ENCODE results near the gene PARD3B. TPM values are rescaled to one million over a fixed set of nuclear protein-coding genes. Genes with fewer than 3 reads are reported as not detected.

PARD3B gene
- total RNA-seq, 1 donor from 2014 or later, result 6.5 TPM

DNA sequence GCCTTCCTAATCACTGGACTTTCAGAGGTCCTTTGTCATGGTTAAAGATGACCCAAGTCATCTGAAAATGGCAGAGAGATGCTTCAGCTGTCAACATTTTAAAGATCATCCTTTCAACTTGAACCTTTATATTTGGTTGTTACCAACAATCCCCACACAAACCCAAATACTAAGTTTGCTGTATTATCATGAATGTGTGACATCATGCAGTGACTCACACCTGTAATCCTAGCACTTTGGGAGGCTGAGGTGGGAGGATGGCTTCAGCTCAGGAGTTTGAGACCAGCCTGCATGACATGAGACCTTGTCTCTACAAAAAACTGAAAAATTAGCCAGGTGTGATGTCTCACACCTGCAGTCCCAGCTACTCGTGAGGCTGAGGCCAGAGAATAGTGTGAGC is 1081.8 kb downstream of the PARD3B start:
- Histone ChIP-seq H3K36me3 (ENCODE audit: control insufficient read depth, insufficient read depth, low read length) (no peaks in the 10 kb centered on the region), H3K27me3 (ENCODE audit: control insufficient read depth, insufficient read depth, low read length) (no peaks in the 10 kb centered on the region), H3K4me3 (ENCODE audit: low read depth, low read length) (no peak overlapping the region)
- TF ChIP-seq, protein P1, sequence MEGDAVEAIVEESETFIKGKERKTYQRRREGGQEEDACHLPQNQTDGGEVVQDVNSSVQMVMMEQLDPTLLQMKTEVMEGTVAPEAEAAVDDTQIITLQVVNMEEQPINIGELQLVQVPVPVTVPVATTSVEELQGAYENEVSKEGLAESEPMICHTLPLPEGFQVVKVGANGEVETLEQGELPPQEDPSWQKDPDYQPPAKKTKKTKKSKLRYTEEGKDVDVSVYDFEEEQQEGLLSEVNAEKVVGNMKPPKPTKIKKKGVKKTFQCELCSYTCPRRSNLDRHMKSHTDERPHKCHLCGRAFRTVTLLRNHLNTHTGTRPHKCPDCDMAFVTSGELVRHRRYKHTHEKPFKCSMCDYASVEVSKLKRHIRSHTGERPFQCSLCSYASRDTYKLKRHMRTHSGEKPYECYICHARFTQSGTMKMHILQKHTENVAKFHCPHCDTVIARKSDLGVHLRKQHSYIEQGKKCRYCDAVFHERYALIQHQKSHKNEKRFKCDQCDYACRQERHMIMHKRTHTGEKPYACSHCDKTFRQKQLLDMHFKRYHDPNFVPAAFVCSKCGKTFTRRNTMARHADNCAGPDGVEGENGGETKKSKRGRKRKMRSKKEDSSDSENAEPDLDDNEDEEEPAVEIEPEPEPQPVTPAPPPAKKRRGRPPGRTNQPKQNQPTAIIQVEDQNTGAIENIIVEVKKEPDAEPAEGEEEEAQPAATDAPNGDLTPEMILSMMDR (IDR thresholded peaks at IDR 0.05; ENCODE audit: insufficient read depth, low read length, poor library complexity, severe bottlenecking), result no peak
- DNase-seq (ENCODE audit: low read depth), result no peak

DNA sequence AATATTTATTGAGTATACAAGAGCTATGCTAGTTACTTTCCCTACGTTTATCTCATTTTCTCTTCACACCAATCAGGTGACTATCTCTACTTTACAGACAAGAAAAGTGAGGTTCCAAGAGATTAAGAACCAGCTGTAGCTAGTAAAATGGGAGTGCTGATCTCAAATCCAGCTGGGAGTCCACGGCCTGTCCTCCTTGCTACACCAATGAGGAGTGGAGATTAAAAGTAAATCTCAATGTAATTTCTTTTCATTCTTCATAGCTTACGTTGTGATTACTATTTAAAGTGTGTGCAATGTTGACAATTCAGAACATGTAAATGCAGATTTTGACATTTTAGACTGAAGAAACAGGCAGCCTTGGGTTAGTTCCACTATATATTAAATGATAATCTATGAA is 1083.1 kb downstream of the PARD3B start:
- TF ChIP-seq, protein P1 (IDR thresholded peaks at IDR 0.05; ENCODE audit: insufficient read depth, low read length, poor library complexity, severe bottlenecking), result no peak
- Histone ChIP-seq H3K4me3 (ENCODE audit: low read depth, low read length) (no peak overlapping the region), H3K36me3 (ENCODE audit: control insufficient read depth, insufficient read depth, low read length) (no peaks in the 10 kb centered on the region), H3K27me3 (ENCODE audit: control insufficient read depth, insufficient read depth, low read length) (no peaks in the 10 kb centered on the region)
- DNase-seq (ENCODE audit: low read depth), result no peak

GRCh38 chr2:205629091-205629776 is 1084.0 kb downstream of the PARD3B start:
- Histone ChIP-seq H3K4me3 (ENCODE audit: low read depth, low read length) (no peak overlapping the region), H3K36me3 (ENCODE audit: control insufficient read depth, insufficient read depth, low read length) (no peaks in the 10 kb centered on the region), H3K27me3 (ENCODE audit: control insufficient read depth, insufficient read depth, low read length) (no peaks in the 10 kb centered on the region)
- TF ChIP-seq, protein P1 (IDR thresholded peaks at IDR 0.05; ENCODE audit: insufficient read depth, low read length, poor library complexity, severe bottlenecking), result no peak
- no peak for DNase-seq (ENCODE audit: low read depth)

GRCh38 chr2:205633994-205634393 is 1088.7 kb downstream of the PARD3B start:
- TF ChIP-seq, protein P1 (IDR thresholded peaks at IDR 0.05; ENCODE audit: insufficient read depth, low read length, poor library complexity, severe bottlenecking), result no peak
- Histone ChIP-seq H3K27me3 (ENCODE audit: control insufficient read depth, insufficient read depth, low read length) (peaks cover 2% of the 10 kb centered on the region), H3K4me3 (ENCODE audit: low read depth, low read length) (no peak overlapping the region), H3K36me3 (ENCODE audit: control insufficient read depth, insufficient read depth, low read length) (no peaks in the 10 kb centered on the region)
- no peak for DNase-seq (ENCODE audit: low read depth)

- no peaks in the 10 kb centered on the region for H3K36me3 ChIP-seq (ENCODE audit: control insufficient read depth, insufficient read depth, low read length)
- H3K4me3 ChIP-seq (ENCODE audit: low read depth, low read length), result no peak overlapping the region
- no peak for DNase-seq (ENCODE audit: low read depth)
- TF ChIP-seq, protein P1 (IDR thresholded peaks at IDR 0.05; ENCODE audit: insufficient read depth, low read length, poor library complexity, severe bottlenecking), result no peak
- H3K27me3 ChIP-seq (ENCODE audit: control insufficient read depth, insufficient read depth, low read length), result peaks cover 2% of the 10 kb centered on the region
These were observed 1091.5 kb downstream of the PARD3B start for GRCh38 chr2:205636549-205637319.

Measured in kidney epithelial cell (primary cell).